NCI-H82 treated with DMSO at 0.1 percent for 48 hours (cell line): ENCODE data around the gene EN2.

Experiments used
- DNase-seq: peaks from one replicate; lab custom pipeline; 2025; ENCODE audit not compliant: unreplicated experiment; lab: John Stamatoyannopoulos, UW

Gene EN2

GRCh38 chr7:155458111-155458877 lies at the start of gene EN2:
EN2 (plus strand) TSS chr7:155458129; CDS start chr7:155458378, 249 bp downstream.
- DNase-seq, result no peak

- DNase-seq, result no peak
These were observed 49.0 kb upstream of the EN2 start for GRCh38 chr7:155408651-155409586.

- no peak for DNase-seq
These were observed 47.9 kb upstream of the EN2 start for GRCh38 chr7:155409980-155410379.

- no peak for DNase-seq
These were observed 47.5 kb upstream of the EN2 start for GRCh38 chr7:155410431-155410830.

- no peak for DNase-seq
These were observed 46.1 kb upstream of the EN2 start for GRCh38 chr7:155411718-155412415.

- no peak for DNase-seq
These were observed 45.3 kb upstream of the EN2 start for GRCh38 chr7:155412416-155413253.

GRCh38 chr7:155414547-155415492 lies 43.1 kb upstream of the EN2 start:
- no peak for DNase-seq

GRCh38 chr7:155416646-155417380 lies 41.1 kb upstream of the EN2 start:
- no peak for DNase-seq

- DNase-seq, result no peak
These were observed 39.6 kb upstream of the EN2 start for GRCh38 chr7:155418304-155418703.

- DNase-seq, result peak; percentile 74
These were observed 38.8 kb upstream of the EN2 start for GRCh38 chr7:155418941-155419755.

GRCh38 chr7:155420116-155420515 lies 37.8 kb upstream of the EN2 start:
- DNase-seq, result no peak

GRCh38 chr7:155422151-155422550 lies 35.8 kb upstream of the EN2 start:
- no peak for DNase-seq

GRCh38 chr7:155422599-155423336 lies 35.2 kb upstream of the EN2 start:
- DNase-seq, result no peak

GRCh38 chr7:155423337-155424285 lies 34.3 kb upstream of the EN2 start:
- no peak for DNase-seq

- DNase-seq, result no peak
These were observed 33.5 kb upstream of the EN2 start for GRCh38 chr7:155424301-155425010.

- no peak for DNase-seq
These were observed 33.0 kb upstream of the EN2 start for GRCh38 chr7:155425011-155425340.
